GM21528 (cell line): ENCODE results near the gene HIPK4.
"Not testable (repeated sequence)": the region's sequence is repeated elsewhere in the genome, so short reads cannot be mapped to it uniquely, and the experiment has no call there.

Source experiments
- ATAC-seq: cut with Tn5 transposase; IDR thresholded peaks from one replicate; pipeline ENCODE4 v1.9.1; 2021; ENCODE audit warnings: mild to moderate bottlenecking, moderate library complexity; ENCODE audit not compliant: unreplicated experiment, low FRiP score

The HIPK4 gene

GRCh38 chr19:40341601-40342482 is 48.1 kb downstream of the HIPK4 start:
- ATAC-seq: no peak

- no peak for ATAC-seq
These were observed 50.8 kb downstream of the HIPK4 start for GRCh38 chr19:40339018-40339728.

DNA sequence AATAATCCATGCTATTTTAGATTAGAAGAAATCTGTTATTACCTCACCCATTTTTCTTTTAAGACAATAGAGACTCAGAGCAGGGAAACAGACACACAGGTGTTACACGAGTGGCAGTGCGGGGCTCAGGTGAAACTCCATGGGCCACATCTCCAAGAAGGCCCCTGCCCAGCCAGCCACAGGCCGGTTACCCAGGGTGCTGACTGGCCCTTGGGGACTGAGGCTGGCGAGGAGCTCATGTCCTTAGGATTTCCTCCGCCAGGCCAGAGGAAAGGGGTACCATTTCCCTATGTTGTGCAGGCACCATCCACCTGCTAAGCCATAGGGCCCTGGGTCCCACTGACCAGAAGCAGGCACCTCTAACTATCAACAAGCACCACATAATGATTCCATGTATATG is 52.4 kb downstream of the HIPK4 start:
- ATAC-seq: no peak

- no peak for ATAC-seq
These were observed 52.9 kb downstream of the HIPK4 start for GRCh38 chr19:40337107-40337506.

DNA sequence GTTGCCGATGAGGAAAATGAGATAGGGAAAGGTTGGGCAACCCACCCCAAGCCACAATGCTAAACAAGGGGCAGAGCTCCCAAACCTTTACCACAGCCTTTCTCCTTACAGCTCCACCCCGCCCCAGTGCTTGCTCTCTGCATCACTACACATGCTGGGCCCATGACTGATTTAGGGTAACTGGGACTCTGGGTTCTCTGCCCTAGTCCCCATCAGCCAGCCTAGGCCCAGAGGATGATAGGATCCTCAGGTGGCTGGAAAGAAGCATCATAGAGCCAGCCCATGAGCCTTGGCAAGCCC is 53.4 kb downstream of the HIPK4 start:
- no peak for ATAC-seq

- no peak for ATAC-seq
These were observed 54.0 kb downstream of the HIPK4 start for GRCh38 chr19:40335855-40336600.

DNA sequence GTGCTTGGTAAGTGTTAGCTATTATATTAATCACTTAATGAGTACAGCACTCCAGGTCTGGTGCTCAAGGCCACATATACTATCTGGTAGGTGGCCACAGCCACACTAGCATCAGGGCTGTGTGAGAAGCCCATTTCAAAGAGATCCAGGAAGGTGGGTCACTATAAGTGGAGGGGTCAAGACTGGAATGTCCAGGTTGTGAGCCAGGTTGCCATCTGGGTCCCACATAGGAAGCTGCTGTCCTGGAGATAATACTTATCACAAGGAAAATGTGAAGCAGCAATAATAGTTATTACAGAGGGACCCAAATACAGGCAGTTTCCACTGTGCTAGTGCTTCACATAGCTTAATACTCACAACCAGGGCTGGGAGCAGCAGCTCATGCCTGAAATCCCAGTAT is 54.9 kb downstream of the HIPK4 start:
- no peak for ATAC-seq

GRCh38 chr19:40333083-40333482 is 56.9 kb downstream of the HIPK4 start:
- ATAC-seq: not testable (repeated sequence)

DNA sequence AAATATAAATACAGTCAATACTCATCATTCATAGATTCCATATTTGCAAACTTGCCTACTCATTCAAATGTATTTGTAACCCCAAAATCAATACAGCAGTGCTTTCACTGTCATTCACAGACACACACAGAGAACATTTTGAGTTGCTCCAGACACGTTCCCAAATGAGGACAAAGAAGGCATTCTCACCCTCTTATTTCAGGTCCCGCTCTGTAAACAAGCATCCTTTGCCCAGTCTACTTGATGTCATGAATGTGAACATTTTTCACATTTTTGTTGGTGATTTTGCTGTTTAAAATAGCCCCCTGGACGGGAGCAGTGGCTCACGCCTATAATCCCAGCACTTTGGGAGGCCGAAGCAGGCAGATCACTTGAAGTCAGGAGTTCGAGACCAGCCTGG is 57.3 kb downstream of the HIPK4 start:
- no peak for ATAC-seq

- ATAC-seq: no peak
These were observed 58.9 kb downstream of the HIPK4 start for GRCh38 chr19:40331052-40331451.
